ENCODE results near the gene LPIN3. TPM values are rescaled to one million over a fixed set of nuclear protein-coding genes. Genes with fewer than 3 reads are reported as not detected.

LPIN3 gene
- total RNA-seq (2022; extraction: Qiagen RNA extraction; ENCODE audit: low read depth), result 7.9 to 16.8 TPM (median 12.7 TPM) in 5 replicates

GRCh38 chr20:41340327-41341055 is at the start of gene LPIN3:
TSS of gene LPIN3 (plus strand) at chr20:41340821. CDS start at chr20:41345804, 4,983 bp downstream.

GRCh38 chr20:41317546-41318270 is 22.9 kb upstream of the LPIN3 start, which contains the start of gene ZHX3:
TSS of gene ZHX3 (minus strand) at chr20:41317731. CDS start at chr20:41204916, 112,815 bp downstream.

GRCh38 chr20:41366546-41367392 is 26.1 kb downstream of the LPIN3 start, which contains the start of gene EMILIN3:
TSS of gene EMILIN3 (minus strand) at chr20:41366818. CDS start at chr20:41366634, 184 bp downstream.

Other genes with a start within 250 kb of the LPIN3 start
- gene PLCG1, start 203.3 kb upstream of the LPIN3 start, total RNA-seq (2022; extraction: Qiagen RNA extraction; ENCODE audit: low read depth), result 35.2 to 46.0 TPM (median 38.9 TPM) in 5 replicates
- 4.9 to 15.4 TPM (median 7.6 TPM) in 5 replicates for gene ZHX3, start 23.1 kb upstream of the LPIN3 start, total RNA-seq (2022; extraction: Qiagen RNA extraction; ENCODE audit: low read depth)
- gene EMILIN3, start 26.0 kb downstream of the LPIN3 start, total RNA-seq (2022; extraction: Qiagen RNA extraction; ENCODE audit: low read depth), result 0.11 to 0.49 TPM (median 0.46 TPM) in 5 replicates

All from A549 treated with ZK216348 at 1 μM for 4 hours (cell line).